SK-N-SH treated with all-trans-retinoic acid at 6 μM for 48 hours (cell line): ENCODE data around the gene COA7.
"Not testable (repeated sequence)": the region's sequence is repeated elsewhere in the genome, so short reads cannot be mapped to it uniquely, and the experiment has no call there.

ENCODE experiments used
- ATAC-seq: fragments of 200-7000 bp; cut with Tn5 transposase; 3 replicates; pipeline ENCODE4 v1.9.1; 2020; ENCODE audit warnings: mild to moderate bottlenecking, moderate library complexity
- ARNTL ChIP-seq: fragments of 450-650 bp; formaldehyde crosslinking; IDR thresholded peaks from 2 replicates; pipeline ENCODE4 v1.5.0; 2020; ENCODE audit warnings: low read depth, mild to moderate bottlenecking, moderate library complexity, borderline replicate concordance
- BACH2 ChIP-seq: fragments of 250-450 bp; sonication (Bioruptor Pico); IDR thresholded peaks from 2 replicates; pipeline ENCODE4 v1.9.0; 2021; ENCODE audit warnings: mild to moderate bottlenecking, borderline replicate concordance
- CSDC2 ChIP-seq: fragments of 250-450 bp; sonication (Bioruptor Pico); IDR thresholded peaks from 2 replicates; pipeline ENCODE4 v1.5.0; 2020; ENCODE audit warnings: mild to moderate bottlenecking, moderate library complexity
- ESRRG ChIP-seq: fragments of 250-450 bp; sonication (Bioruptor Pico); IDR thresholded peaks from 2 replicates; pipeline ENCODE4 v1.6.1; 2021; ENCODE audit warnings: mild to moderate bottlenecking
- OSR1 ChIP-seq: fragments of 250-450 bp; sonication (Bioruptor Pico); IDR thresholded peaks from 2 replicates; pipeline ENCODE4 v1.8.0; 2022; ENCODE audit warnings: moderate library complexity, mild to moderate bottlenecking, inconsistent platforms
- PPARA ChIP-seq: fragments of 250-450 bp; sonication (Bioruptor Pico); IDR thresholded peaks from 2 replicates; pipeline ENCODE4 v1.5.0; 2020; ENCODE audit warnings: mild to moderate bottlenecking, borderline replicate concordance
- RARB ChIP-seq: fragments of 250-450 bp; sonication (Bioruptor Pico); IDR thresholded peaks from 2 replicates; pipeline ENCODE4 v1.8.0; 2021; ENCODE audit warnings: mild to moderate bottlenecking, moderate library complexity
- SNAI2 ChIP-seq: fragments of 250-450 bp; sonication (Bioruptor Pico); IDR thresholded peaks from 2 replicates; pipeline ENCODE4 v1.5.0; 2020; ENCODE audit warnings: mild to moderate bottlenecking, moderate library complexity
- TOX ChIP-seq: fragments of 250-450 bp; sonication (Bioruptor Pico); IDR thresholded peaks from 2 replicates; pipeline ENCODE4 v1.8.0; 2021; ENCODE audit warnings: mild to moderate bottlenecking, moderate library complexity, borderline replicate concordance
- ZC3H10 ChIP-seq: fragments of 250-450 bp; sonication (Bioruptor Pico); IDR thresholded peaks from 2 replicates; pipeline ENCODE4 v1.5.1; 2021; ENCODE audit warnings: mild to moderate bottlenecking, moderate library complexity
- ZFP30 ChIP-seq: fragments of 450-650 bp; formaldehyde crosslinking; IDR thresholded peaks from 2 replicates; pipeline ENCODE4 v1.5.0; 2022; ENCODE audit warnings: mild to moderate bottlenecking, moderate library complexity
- ZNF565 ChIP-seq: fragments of 450-650 bp; formaldehyde crosslinking; conservative IDR thresholded peaks from 2 replicates; pipeline ENCODE4 v1.5.0; 2020; ENCODE audit warnings: low read depth, mild to moderate bottlenecking, moderate library complexity
- ZNF8 ChIP-seq: fragments of 450-650 bp; formaldehyde crosslinking; IDR thresholded peaks from 2 replicates; pipeline ENCODE4 v1.5.0; 2020; ENCODE audit warnings: mild to moderate bottlenecking, moderate library complexity
- TF ChIP-seq, protein P1 (sequence below): fragments of 250-450 bp; sonication (Bioruptor Pico); IDR thresholded peaks from 2 replicates; pipeline ENCODE4 v1.5.1; 2021; ENCODE audit warnings: mild to moderate bottlenecking, moderate library complexity
- TF ChIP-seq, protein P2 (sequence below): fragments of 250-450 bp; sonication (Bioruptor Pico); IDR thresholded peaks from 2 replicates; pipeline ENCODE4 v1.8.0; 2021; ENCODE audit warnings: low read depth, mild to moderate bottlenecking, moderate library complexity, borderline replicate concordance
- TF ChIP-seq, protein P3 (sequence below): fragments of 250-450 bp; sonication (Bioruptor Pico); IDR thresholded peaks from 2 replicates; pipeline ENCODE4 v1.8.0; 2020; ENCODE audit warnings: mild to moderate bottlenecking, moderate library complexity, borderline replicate concordance
- TF ChIP-seq, protein P4 (sequence below): fragments of 250-450 bp; sonication (Bioruptor Pico); IDR thresholded peaks from 2 replicates; pipeline ENCODE4 v1.5.0; 2020; ENCODE audit warnings: mild to moderate bottlenecking, moderate library complexity
- TF ChIP-seq, protein P5 (sequence below): fragments of 250-450 bp; sonication (Bioruptor Pico); IDR thresholded peaks from 2 replicates; pipeline ENCODE4 v1.5.1; 2020; ENCODE audit warnings: low read depth, mild to moderate bottlenecking, moderate library complexity

COA7 gene

DNA sequence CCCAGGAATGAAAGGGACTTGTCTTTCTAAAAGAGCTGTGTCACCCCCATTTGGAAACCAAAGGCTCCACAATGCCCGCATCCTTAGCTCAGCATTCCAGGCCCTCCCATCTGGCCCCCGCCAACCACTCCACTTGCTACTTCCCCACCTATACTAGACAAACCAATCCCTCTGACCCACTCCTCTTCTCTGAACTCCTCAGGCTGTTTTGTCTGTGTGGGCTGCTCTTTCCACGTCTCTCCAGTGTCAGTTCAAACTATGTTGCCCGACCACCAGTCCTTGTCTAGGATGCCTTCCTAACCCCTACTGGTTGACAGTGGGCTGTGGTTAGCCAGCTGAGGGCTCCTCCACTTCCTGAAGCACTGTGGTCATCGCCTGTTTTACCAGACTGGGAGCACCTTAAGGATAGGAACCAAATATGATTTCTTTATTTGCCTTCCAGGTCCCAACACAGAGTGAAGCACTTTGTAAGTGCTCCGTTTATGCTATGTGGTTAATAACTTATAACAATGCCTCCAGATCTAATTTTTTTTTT lies 8.1 kb upstream of the COA7 start (continued):
- TF ChIP-seq, protein P1, sequence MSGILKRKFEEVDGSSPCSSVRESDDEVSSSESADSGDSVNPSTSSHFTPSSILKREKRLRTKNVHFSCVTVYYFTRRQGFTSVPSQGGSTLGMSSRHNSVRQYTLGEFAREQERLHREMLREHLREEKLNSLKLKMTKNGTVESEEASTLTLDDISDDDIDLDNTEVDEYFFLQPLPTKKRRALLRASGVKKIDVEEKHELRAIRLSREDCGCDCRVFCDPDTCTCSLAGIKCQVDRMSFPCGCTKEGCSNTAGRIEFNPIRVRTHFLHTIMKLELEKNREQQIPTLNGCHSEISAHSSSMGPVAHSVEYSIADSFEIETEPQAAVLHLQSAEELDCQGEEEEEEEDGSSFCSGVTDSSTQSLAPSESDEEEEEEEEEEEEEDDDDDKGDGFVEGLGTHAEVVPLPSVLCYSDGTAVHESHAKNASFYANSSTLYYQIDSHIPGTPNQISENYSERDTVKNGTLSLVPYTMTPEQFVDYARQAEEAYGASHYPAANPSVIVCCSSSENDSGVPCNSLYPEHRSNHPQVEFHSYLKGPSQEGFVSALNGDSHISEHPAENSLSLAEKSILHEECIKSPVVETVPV (CRISPR knock-in tag): no peak
- TF ChIP-seq, protein P2, sequence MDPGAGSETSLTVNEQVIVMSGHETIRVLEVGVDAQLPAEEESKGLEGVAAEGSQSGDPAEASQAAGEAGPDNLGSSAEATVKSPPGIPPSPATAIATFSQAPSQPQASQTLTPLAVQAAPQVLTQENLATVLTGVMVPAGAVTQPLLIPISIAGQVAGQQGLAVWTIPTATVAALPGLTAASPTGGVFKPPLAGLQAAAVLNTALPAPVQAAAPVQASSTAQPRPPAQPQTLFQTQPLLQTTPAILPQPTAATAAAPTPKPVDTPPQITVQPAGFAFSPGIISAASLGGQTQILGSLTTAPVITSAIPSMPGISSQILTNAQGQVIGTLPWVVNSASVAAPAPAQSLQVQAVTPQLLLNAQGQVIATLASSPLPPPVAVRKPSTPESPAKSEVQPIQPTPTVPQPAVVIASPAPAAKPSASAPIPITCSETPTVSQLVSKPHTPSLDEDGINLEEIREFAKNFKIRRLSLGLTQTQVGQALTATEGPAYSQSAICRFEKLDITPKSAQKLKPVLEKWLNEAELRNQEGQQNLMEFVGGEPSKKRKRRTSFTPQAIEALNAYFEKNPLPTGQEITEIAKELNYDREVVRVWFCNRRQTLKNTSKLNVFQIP: no peak
- TF ChIP-seq PPARA (CRISPR knock-in tag): no peak

DNA sequence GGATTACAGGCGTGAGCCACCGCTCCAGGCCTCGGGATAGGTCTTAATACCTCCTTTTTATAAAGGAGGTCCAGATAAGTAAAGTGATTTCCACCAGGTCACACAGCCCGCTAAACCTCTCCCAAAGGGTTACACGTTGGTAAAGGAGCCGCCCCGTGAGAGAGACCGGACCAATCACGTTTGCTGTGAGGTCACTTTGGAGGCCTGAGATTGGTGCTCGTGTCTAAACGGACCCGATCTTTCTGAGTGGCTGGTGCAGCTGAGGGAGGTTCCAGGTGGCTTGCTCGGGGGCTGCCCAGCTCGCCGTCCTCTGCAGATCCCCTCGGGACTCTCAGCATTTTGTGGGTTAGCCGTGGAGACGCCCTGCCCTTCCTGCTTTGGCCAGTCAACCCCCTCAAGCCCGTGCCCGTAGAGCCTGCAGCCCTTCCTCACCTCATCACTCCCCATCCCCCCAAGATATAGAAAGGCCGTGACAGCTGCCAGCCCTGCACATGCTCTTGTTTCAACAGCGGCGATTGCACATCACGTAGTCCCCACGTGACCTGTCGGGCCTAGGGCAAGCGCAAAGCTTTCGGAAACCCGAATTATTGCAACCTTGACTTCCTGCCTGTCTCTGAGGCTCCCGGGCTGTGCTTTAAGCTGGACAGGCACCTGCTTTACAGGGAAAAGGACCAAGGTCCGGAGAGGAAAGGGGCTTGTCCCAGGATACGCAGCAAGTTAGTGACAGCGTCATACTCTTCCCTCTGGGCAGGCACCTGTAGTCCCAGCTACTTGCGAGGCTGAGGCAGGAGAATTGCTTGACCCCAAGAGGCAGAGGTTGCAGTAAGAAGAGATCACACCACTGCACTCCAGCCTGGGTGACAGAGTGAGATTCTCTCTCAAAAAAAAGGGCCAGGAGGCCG lies 5.0 kb upstream of the COA7 start:
- peak; percentile 96 for ATAC-seq
- TF ChIP-seq CSDC2 (CRISPR knock-in tag): 0 out of 2 replicates have a peak, but pooled peaks have one; percentile 76
- TF ChIP-seq, protein P3, sequence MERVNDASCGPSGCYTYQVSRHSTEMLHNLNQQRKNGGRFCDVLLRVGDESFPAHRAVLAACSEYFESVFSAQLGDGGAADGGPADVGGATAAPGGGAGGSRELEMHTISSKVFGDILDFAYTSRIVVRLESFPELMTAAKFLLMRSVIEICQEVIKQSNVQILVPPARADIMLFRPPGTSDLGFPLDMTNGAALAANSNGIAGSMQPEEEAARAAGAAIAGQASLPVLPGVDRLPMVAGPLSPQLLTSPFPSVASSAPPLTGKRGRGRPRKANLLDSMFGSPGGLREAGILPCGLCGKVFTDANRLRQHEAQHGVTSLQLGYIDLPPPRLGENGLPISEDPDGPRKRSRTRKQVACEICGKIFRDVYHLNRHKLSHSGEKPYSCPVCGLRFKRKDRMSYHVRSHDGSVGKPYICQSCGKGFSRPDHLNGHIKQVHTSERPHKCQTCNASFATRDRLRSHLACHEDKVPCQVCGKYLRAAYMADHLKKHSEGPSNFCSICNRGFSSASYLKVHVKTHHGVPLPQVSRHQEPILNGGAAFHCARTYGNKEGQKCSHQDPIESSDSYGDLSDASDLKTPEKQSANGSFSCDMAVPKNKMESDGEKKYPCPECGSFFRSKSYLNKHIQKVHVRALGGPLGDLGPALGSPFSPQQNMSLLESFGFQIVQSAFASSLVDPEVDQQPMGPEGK (CRISPR knock-in tag): no peak
- no peak for TF ChIP-seq SNAI2 (CRISPR knock-in tag)
- TF ChIP-seq, protein P4, sequence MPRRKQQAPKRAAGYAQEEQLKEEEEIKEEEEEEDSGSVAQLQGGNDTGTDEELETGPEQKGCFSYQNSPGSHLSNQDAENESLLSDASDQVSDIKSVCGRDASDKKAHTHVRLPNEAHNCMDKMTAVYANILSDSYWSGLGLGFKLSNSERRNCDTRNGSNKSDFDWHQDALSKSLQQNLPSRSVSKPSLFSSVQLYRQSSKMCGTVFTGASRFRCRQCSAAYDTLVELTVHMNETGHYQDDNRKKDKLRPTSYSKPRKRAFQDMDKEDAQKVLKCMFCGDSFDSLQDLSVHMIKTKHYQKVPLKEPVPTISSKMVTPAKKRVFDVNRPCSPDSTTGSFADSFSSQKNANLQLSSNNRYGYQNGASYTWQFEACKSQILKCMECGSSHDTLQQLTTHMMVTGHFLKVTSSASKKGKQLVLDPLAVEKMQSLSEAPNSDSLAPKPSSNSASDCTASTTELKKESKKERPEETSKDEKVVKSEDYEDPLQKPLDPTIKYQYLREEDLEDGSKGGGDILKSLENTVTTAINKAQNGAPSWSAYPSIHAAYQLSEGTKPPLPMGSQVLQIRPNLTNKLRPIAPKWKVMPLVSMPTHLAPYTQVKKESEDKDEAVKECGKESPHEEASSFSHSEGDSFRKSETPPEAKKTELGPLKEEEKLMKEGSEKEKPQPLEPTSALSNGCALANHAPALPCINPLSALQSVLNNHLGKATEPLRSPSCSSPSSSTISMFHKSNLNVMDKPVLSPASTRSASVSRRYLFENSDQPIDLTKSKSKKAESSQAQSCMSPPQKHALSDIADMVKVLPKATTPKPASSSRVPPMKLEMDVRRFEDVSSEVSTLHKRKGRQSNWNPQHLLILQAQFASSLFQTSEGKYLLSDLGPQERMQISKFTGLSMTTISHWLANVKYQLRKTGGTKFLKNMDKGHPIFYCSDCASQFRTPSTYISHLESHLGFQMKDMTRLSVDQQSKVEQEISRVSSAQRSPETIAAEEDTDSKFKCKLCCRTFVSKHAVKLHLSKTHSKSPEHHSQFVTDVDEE: 0 out of 2 replicates have a peak, but pooled peaks have one; percentile 26
- TF ChIP-seq ZFP30 (CRISPR knock-in tag): no peak
- peak; percentile 69; the same call in 1 of the 2 replicates for TF ChIP-seq ARNTL (CRISPR knock-in tag)
- TF ChIP-seq ESRRG: no peak
- TF ChIP-seq BACH2 (CRISPR knock-in tag): no peak
- TF ChIP-seq ZC3H10 (CRISPR knock-in tag): no peak

DNA sequence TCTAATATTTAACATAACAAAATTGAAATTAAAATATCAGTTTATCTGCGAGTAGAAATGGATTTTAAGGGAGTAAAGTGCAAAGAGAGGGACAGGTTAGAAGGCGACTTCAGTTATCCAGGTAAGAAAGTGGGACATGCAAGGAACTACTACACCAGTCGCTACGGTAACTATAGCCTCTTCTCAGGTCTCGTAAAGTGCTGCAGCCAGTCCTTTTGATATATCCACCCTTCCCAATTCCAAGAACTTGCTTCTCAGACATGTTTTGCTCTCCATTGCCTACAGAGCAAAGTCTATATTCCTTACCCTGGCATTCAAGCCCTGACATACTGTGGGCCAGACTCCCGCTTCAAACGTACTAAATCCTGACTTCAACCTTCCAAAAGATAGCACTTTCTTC lies 2.5 kb downstream of the COA7 start:
- ATAC-seq: no peak
- no peak for TF ChIP-seq ZFP30 (CRISPR knock-in tag)
- no peak for TF ChIP-seq RARB (CRISPR knock-in tag)
- TF ChIP-seq, protein P4: no peak
- no peak for TF ChIP-seq ZC3H10 (CRISPR knock-in tag)
- TF ChIP-seq CSDC2 (CRISPR knock-in tag): no peak
- no peak for TF ChIP-seq PPARA (CRISPR knock-in tag)

DNA sequence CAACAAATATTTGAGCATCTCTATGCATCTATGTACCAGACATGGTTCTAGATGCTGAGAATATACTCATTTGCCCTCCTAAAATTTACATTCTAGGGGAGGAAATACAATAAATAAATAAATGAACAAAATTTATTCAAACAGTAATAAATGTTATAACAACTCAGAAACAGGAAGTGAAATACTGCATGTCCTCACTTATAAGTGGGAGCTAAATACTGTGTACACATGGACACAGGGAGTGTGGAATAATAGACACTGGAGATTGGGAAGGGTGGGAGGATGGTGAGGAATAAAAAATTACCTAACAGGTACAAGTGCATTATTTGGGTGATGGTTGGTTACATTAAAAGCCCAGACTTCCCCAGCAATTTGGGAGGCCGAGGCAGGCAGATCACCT lies 4.3 kb downstream of the COA7 start:
- no peak for ATAC-seq
- TF ChIP-seq ESRRG: no peak
- TF ChIP-seq, protein P1 (CRISPR knock-in tag): no peak
- no peak for TF ChIP-seq ARNTL (CRISPR knock-in tag)
- no peak for TF ChIP-seq OSR1 (CRISPR knock-in tag)
- no peak for TF ChIP-seq TOX
- no peak for TF ChIP-seq ZNF8 (CRISPR knock-in tag)
- TF ChIP-seq ZNF565: no peak
- TF ChIP-seq, protein P5, sequence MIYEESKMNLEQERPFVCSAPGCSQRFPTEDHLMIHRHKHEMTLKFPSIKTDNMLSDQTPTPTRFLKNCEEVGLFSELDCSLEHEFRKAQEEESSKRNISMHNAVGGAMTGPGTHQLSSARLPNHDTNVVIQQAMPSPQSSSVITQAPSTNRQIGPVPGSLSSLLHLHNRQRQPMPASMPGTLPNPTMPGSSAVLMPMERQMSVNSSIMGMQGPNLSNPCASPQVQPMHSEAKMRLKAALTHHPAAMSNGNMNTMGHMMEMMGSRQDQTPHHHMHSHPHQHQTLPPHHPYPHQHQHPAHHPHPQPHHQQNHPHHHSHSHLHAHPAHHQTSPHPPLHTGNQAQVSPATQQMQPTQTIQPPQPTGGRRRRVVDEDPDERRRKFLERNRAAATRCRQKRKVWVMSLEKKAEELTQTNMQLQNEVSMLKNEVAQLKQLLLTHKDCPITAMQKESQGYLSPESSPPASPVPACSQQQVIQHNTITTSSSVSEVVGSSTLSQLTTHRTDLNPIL (CRISPR knock-in tag): no peak

DNA sequence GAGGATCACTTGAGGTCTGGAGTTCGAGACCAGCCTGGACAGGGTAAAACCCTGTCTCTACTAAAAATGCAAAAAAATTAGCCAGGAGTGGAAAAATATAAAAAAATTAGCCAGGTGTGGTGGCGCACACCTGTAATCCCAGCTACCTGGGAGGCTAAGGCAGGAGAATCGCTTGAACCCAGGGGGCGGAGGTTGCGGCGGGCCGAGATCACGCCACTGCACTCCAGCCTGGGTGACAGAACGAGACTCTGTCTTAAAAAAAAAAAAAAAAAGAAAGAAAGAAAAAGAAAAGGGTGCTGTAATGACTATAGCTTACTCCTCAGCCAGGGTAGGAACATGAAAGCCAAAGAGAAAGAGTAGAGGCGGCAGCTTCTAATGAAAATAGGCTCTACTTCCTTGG lies 4.8 kb downstream of the COA7 start:
- not testable (repeated sequence) for ATAC-seq
